ENCODE results near the gene PPP2R5D. TPM values are rescaled to one million over a fixed set of nuclear protein-coding genes. Genes with fewer than 3 reads are reported as not detected.

Gene PPP2R5D
- polyA plus RNA-seq, 3 donors, result 17.5 to 31.5 (median 24.2) TPM

GRCh38 chr6:42962096-42962495 lies 22.3 kb upstream of the PPP2R5D start:
- no peak overlapping the region for H3K27ac ChIP-seq (ENCODE audit: low read depth, low read length)
- 85 to 94% (median 90%) methylated on average over 12 of the region's 12 CpGs for WGBS, 3 donors

- 67 to 91% (median 86%) methylated on average over 13 of the region's 13 CpGs for WGBS, 3 donors
- no peak overlapping the region for H3K27ac ChIP-seq (ENCODE audit: low read depth, low read length)
Observed at GRCh38 chr6:42962502-42963178, 21.7 kb upstream of the PPP2R5D start.

DNA sequence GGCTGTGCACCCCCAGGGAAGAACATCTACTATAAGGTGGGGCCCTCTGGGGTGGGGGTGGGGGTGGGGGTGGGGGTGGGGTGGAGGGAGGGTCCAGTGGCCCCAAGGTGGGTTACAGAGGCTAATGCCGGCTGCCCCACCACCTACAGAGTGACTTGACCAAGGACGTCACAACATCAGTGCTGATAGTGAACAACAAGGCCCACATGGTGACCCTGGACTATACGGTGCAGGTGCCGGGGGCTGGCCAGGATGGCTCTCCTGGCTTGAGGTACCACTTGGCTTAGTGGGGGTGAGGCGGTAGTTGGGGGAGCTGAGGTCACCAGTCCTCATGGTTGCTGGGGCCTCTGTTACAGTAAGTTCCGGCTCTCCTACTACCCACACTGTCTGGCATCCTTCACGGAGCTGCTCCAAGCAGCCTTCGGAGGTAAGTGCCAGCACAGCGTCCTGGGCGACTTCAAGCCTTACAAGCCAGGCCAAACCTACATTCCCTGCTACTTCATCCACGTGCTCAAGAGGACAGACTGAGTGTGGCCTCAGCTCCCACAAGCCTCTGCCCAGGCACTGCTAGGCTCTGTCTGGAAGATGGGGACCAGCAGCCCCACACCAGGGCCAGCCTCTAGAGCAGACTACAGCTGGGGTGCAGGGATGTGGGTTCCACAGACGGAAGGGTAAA lies 21.1 kb upstream of the PPP2R5D start:
- 62 to 87% (median 86%) methylated on average over 12 of the region's 12 CpGs for WGBS, 3 donors
- H3K27ac ChIP-seq (ENCODE audit: low read depth, low read length), result no peak overlapping the region

GRCh38 chr6:42963855-42964605 lies 20.3 kb upstream of the PPP2R5D start:
- WGBS, 3 donors, result 83 to 87% (median 83%) methylated on average over 9 of the region's 9 CpGs
- no peak overlapping the region for H3K27ac ChIP-seq (ENCODE audit: low read depth, low read length)

- H3K27ac ChIP-seq (ENCODE audit: low read depth, low read length), result no peak overlapping the region
- 67 to 80% (median 75%) methylated on average over 7 of the region's 7 CpGs for WGBS, 3 donors
Observed at GRCh38 chr6:42966571-42966970, 17.8 kb upstream of the PPP2R5D start.

GRCh38 chr6:42967228-42967627 lies 17.1 kb upstream of the PPP2R5D start:
- 93 to 95% (median 95%) methylated on average over 11 of the region's 11 CpGs for whole genome bisulfite sequencing, 3 donors

GRCh38 chr6:42968126-42968701 lies 16.2 kb upstream of the PPP2R5D start:
- 94 to 98% (median 96%) methylated on average over 12 of the region's 12 CpGs for WGBS, 3 donors
- no peak overlapping the region for H3K27ac ChIP-seq (ENCODE audit: low read depth, low read length)

More at GRCh38 chr6:42967228-42967627, 17.1 kb upstream of the PPP2R5D start:
- H3K27ac ChIP-seq (ENCODE audit: low read depth, low read length), result no peak overlapping the region

DNA sequence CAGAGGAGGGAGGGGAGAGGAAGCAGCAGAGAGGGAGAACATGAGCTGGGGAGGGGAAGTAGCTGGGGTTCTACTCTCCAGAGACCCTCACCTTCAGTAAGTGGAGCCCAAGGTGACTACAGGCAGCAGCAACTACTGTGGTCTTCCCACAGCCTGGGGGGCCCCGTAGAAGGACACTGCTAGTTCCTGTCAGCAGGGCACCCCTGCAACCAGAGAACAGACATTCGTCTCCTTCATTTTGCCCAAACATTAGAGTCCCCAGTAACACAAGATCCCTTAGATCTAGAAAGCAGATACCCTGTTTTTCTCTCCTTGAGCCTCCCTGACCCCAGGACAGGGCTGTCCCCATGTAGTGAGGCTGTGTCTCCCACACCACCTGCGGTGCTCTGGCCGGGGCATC lies 15.6 kb upstream of the PPP2R5D start:
- 69 to 86% (median 80%) methylated on average over 4 of the region's 4 CpGs for WGBS, 3 donors
- no peak overlapping the region for H3K27ac ChIP-seq (ENCODE audit: low read depth, low read length)

DNA sequence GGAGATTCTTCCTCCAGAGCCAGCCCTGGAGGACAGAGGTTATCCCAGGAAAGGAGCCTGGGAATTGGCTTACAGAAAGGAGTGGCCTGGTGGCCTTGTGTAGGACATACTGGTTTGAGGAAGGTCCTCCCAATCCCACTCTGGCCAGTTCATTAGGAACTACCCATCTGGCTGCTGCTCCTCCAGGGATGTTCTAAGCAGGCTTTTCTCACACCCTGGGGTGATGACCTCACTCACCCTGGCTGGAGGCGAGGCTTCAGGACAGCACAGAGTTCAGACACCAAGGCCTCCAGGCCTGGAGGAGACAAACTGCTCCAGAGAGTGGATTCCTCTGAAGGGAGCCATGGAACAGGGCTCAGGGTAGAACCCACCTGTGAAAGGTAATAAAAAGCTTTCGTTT lies 14.9 kb upstream of the PPP2R5D start:
- WGBS, 3 donors, result 87 to 90% (median 89%) methylated on average over 2 of the region's 2 CpGs
- no peak overlapping the region for H3K27ac ChIP-seq (ENCODE audit: low read depth, low read length)

- H3K27ac ChIP-seq (ENCODE audit: low read depth, low read length), result no peak overlapping the region
- 57 to 94% (median 88%) methylated on average over 4 of the region's 4 CpGs for WGBS, 3 donors
Observed at GRCh38 chr6:42969934-42970333, 14.4 kb upstream of the PPP2R5D start.

GRCh38 chr6:42970871-42971612 lies 13.3 kb upstream of the PPP2R5D start:
- WGBS, 3 donors, result 63 to 87% (median 75%) methylated on average over 4 of the region's 4 CpGs
- no peak overlapping the region for H3K27ac ChIP-seq (ENCODE audit: low read depth, low read length)

DNA sequence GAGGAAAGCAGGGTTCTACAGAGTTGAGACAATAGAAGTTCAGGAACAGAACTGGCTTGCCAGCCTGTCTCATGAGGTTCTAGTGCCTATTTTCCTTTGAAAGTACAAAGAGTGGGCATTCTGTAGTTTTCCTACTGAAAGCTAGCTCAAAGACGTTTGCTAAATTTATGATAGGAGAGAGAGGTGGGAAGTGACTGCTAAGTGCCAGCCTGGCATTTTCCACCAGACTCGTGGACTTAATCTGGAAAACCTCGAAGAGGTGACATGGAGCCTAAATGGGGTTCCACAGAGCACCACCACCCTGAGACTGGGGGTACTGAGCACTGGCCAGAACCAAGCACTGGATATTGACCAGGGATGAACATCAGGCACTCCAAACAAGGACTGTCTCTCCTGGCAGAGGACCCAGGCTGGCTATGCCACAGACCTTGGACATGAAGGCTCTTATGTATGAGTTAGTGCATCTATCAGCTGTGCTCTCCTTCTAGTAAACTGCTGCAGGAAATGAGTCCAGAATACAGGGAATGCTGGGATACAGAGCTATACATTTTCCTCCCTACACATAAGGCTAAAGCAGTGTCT lies 12.5 kb upstream of the PPP2R5D start:
- WGBS, 3 donors, result 74 to 92% (median 78%) methylated on average over 3 of the region's 3 CpGs
- no peak overlapping the region for H3K27ac ChIP-seq (ENCODE audit: low read depth, low read length)

DNA sequence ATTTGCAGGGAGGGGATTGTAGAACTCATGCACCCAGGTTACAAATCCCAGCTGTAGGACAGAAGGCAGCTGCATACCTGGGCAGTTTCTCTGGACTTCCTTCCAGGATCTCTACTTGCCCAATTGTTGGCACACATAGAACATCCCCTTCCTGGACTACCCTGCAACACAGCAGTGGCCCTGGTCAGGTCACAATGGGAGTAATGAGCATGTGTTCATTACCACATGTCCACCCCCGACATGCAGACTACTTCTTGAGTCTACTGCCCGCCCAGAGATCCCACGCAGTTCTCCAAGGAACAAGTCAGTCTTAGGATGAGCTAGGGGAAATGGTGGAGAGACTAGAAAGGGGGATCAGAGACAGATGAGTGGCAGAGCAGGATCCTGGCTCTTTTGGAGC lies 10.4 kb upstream of the PPP2R5D start:
- H3K27ac ChIP-seq (ENCODE audit: low read depth, low read length), result no peak overlapping the region
- whole genome bisulfite sequencing, 3 donors, result 66 to 98% (median 75%) methylated on average over 3 of the region's 3 CpGs

- no peak overlapping the region for H3K27ac ChIP-seq (ENCODE audit: low read depth, low read length)
- 77 to 88% (median 78%) methylated on average over 5 of the region's 5 CpGs for WGBS, 3 donors
Observed at GRCh38 chr6:42974919-42975505, 9.4 kb upstream of the PPP2R5D start.

GRCh38 chr6:42978487-42978838 lies 5.9 kb upstream of the PPP2R5D start:
- H3K27ac ChIP-seq (ENCODE audit: low read depth, low read length), result peak overlapping the region; percentile 2
- WGBS, 3 donors, result 0 to 1% (median 1%) methylated on average over 11 to 28 of the region's 28 CpGs

- H3K27ac ChIP-seq (ENCODE audit: low read depth, low read length), result peak within 1 kb of the TSS; percentile 2
- WGBS, 3 donors, result 0 to 1% (median 0%) methylated on average over 57 to 59 of the region's 59 CpGs
Observed at GRCh38 chr6:42978839-42979522, 5.4 kb upstream of the PPP2R5D start, which contains the start of gene PEX6. TSS of gene PEX6 (minus strand) at chr6:42979181. CDS start at chr6:42979150, 31 bp downstream.

GRCh38 chr6:42979523-42980177 lies 4.7 kb upstream of the PPP2R5D start:
- WGBS, 3 donors, result 38 to 44% (median 42%) methylated on average over 9 of the region's 9 CpGs

More at GRCh38 chr6:42979523-42980177, 4.7 kb upstream of the PPP2R5D start:
- H3K27ac ChIP-seq (ENCODE audit: low read depth, low read length), result no peak overlapping the region

Measured in adipose tissue (tissue), 3 donors.